GM12892 (cell line): ENCODE data around the gene MGLL.
"Not testable (repeated sequence)": the region's sequence is repeated elsewhere in the genome, so short reads cannot be mapped to it uniquely, and the experiment has no call there.

Experiments
- DNase-seq: peaks from one replicate; pipeline ENCODE4 v3.0.0; 2011; ENCODE audit not compliant: insufficient read length
- FAIRE-seq: peaks from 2 replicates; lab custom pipeline; 2011; peaks lifted over from hg19 to GRCh38; lab: Jason Lieb, UNC
- POLR2A ChIP-seq: IDR thresholded peaks from 2 replicates; pipeline ENCODE4 v1.6.1; 2011; ENCODE audit warnings: low read depth, low read length, control low read depth
- POLR2AphosphoS5 ChIP-seq: IDR thresholded peaks from 2 replicates; pipeline ENCODE4 v1.6.1; 2011; ENCODE audit warnings: low read depth, low read length, control low read depth
- TAF1 ChIP-seq: IDR thresholded peaks from 2 replicates; pipeline ENCODE4 v1.6.1; 2011; ENCODE audit warnings: low read depth, mild to moderate bottlenecking, control low read depth, low read length, borderline replicate concordance

Gene MGLL

GRCh38 chr3:127665586-127665985 is 156.7 kb downstream of the MGLL start:
- FAIRE-seq (no peak), DNase-seq (no peak)
- TF ChIP-seq POLR2A (no peak), TAF1 (no peak), POLR2AphosphoS5 (no peak)

DNA sequence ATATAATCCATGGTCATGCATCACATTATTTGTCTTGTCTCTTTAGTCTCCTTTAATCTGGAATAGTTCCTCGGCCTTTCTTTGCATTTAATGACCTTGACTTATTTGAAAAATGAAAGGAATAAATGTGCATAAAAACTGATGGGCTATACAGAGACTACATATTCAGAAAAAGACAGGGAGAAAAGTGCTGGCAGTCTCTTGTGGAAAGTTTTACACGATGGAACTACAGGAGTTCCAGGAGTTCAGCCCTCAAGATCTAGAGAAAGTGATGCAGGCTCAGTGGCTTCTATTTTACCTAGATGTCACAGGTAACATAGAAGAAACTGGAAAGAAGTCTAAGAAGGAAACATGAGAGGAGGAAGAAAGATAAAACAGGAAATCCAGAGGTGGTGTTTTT is 157.2 kb downstream of the MGLL start:
- TF ChIP-seq POLR2A (no peak), POLR2AphosphoS5 (no peak), TAF1 (no peak)
- DNase-seq (no peak), FAIRE-seq (no peak)

GRCh38 chr3:127663151-127663550 is 159.2 kb downstream of the MGLL start:
- FAIRE-seq (no peak), DNase-seq (no peak)
- TF ChIP-seq POLR2A (no peak), POLR2AphosphoS5 (no peak), TAF1 (no peak)

- TF ChIP-seq POLR2A: no peak
- no peak for TF ChIP-seq TAF1
- no peak for TF ChIP-seq POLR2AphosphoS5
- DNase-seq: no peak
- no peak for FAIRE-seq
These were observed 160.3 kb downstream of the MGLL start for GRCh38 chr3:127662001-127662469.

GRCh38 chr3:127661600-127661999 is 160.7 kb downstream of the MGLL start:
- DNase-seq (no peak), FAIRE-seq (no peak)
- TF ChIP-seq POLR2AphosphoS5 (no peak), POLR2A (no peak), TAF1 (no peak)

DNA sequence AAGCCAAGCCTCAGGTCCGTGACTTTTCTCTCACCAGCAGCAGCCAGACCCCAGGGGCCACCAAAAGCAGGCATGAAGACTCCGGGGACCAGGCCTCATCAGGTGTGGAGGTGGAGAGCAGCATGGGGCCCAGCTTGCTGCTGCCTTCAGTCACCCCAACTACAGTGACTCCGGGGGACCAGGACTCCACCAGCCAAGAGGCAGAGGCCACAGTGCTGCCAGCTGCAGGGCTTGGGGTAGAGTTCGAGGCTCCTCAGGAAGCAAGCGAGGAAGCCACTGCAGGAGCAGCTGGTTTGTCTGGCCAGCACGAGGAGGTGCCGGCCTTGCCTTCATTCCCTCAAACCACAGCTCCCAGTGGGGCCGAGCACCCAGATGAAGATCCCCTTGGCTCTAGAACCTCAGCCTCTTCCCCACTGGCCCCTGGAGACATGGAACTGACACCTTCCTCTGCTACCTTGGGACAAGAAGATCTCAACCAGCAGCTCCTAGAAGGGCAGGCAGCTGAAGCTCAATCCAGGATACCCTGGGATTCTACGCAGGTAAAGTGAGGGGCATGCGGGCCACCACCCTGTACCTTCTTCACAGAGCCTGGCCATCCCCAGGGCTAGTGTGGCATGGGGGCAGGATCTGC is 161.6 kb downstream of the MGLL start:
- no peak for FAIRE-seq
- no peak for DNase-seq
- TF ChIP-seq POLR2A (no peak), TAF1 (no peak), POLR2AphosphoS5 (no peak)

DNA sequence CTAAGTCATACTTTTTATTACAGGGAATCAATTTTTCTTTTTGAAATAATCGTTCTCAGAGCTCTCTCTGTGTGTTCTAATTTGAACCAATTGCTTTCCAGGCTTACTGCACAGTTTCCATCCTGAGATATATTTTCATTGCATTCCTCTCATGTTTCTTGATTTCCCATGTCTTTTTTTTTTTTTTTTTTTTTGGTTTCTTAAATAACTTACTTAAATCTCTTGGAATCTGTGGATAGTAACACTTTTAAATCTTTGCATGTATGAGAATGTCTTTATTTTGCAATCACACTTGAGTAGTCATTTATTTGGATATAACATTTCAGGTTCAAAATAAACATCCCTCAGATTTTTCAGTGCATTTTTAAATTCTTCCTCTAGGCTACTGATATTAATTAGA is 164.1 kb downstream of the MGLL start:
- TF ChIP-seq POLR2A (no peak), TAF1 (no peak), POLR2AphosphoS5 (no peak)
- DNase-seq: no peak
- no peak for FAIRE-seq

GRCh38 chr3:127656906-127657305 is 165.4 kb downstream of the MGLL start:
- DNase-seq (no peak), FAIRE-seq (no peak)

GRCh38 chr3:127655641-127656040 is 166.7 kb downstream of the MGLL start:
- DNase-seq: no peak
- no peak for FAIRE-seq
- no peak for TF ChIP-seq POLR2A

More at GRCh38 chr3:127656906-127657305, 165.4 kb downstream of the MGLL start:
- no peak for TF ChIP-seq TAF1
- TF ChIP-seq POLR2A: no peak
- TF ChIP-seq POLR2AphosphoS5: no peak

DNA sequence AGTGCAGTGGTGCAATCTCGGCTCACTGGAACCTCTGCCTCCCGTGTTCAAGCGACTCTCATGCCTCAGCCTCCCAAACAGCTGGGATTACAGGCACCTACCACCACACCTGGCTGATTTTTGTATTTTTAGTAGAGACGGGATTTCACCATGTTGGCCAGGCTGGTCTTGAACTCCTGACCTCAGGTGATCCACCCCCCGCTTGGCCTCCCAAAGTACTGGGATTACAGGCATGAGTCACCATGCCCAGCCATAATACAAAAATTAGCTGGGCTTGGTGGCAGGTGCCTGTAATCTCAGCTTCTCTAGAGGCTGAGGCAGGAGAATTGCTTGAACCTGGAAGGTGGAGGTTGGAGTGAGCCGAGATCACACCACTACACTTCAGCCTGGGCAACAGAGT is 167.3 kb downstream of the MGLL start:
- not testable (repeated sequence) for FAIRE-seq, DNase-seq

DNA sequence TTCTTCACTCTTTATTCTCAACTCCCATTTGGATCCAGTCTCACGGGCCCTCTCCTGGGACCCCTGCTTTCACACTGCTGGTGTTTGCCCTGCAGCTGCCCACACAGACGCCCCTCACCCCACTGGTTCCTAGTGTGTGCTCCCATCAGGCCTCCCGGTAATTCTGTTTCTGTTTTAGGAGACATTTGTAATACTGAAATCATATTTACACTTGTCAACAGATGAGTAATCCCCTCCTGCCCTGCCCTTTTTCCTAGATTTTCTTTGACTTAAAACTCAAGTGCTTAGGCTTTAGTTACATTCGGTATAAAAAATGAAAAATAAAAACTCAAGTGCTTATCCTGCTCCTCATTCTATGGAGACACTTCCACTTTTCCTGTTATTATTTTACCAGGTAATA is 167.9 kb downstream of the MGLL start:
- TF ChIP-seq POLR2A (no peak), TAF1 (no peak), POLR2AphosphoS5 (no peak)
- DNase-seq: no peak
- no peak for FAIRE-seq

GRCh38 chr3:127652246-127652995 is 169.9 kb downstream of the MGLL start:
- FAIRE-seq (peak; percentile 27), DNase-seq (peak; percentile 54)
- no peak for TF ChIP-seq POLR2AphosphoS5
- no peak for TF ChIP-seq TAF1
- no peak for TF ChIP-seq POLR2A
